ENCODE results near the gene CDKAL1. TPM values are rescaled to one million over a fixed set of nuclear protein-coding genes. Genes with fewer than 3 reads are reported as not detected.

The CDKAL1 gene
- total RNA-seq, 1 experiment from 2014 or later = 20.6 TPM

GRCh38 chr6:21102201-21102600 lies 567.9 kb downstream of the CDKAL1 start:
- POLR2A ChIA-PET = no interaction called here
- peaks cover 62% of the 10 kb centered on the region for H3K4me1 Mint-ChIP-seq

GRCh38 chr6:21102624-21103023 lies 568.4 kb downstream of the CDKAL1 start:
- Mint-ChIP-seq H3K36me3 (no peaks in the 10 kb centered on the region), H3K27me3 (ENCODE audit: low read depth) (no peaks in the 10 kb centered on the region), H3K4me1 (peaks cover 62% of the 10 kb centered on the region), H3K4me3 (no peak overlapping the region), H3K27ac (peak overlapping the region; percentile 2; the same call in 1 of the 2 replicates), H3K9me3 (no peaks in the 10 kb centered on the region)
- POLR2A ChIA-PET = no interaction called here
- CTCF ChIA-PET = no interaction called here
- DNase-seq (ENCODE audit: low spot score) (no peak), ATAC-seq (no peak)
- TF ChIP-seq TEAD1 (CRISPR knock-in tag; IDR thresholded peaks at IDR 0.05) = no peak

More at GRCh38 chr6:21102201-21102600, 567.9 kb downstream of the CDKAL1 start:
- H3K36me3 Mint-ChIP-seq = no peaks in the 10 kb centered on the region
- H3K9me3 Mint-ChIP-seq = no peaks in the 10 kb centered on the region
- peak overlapping the region; percentile 7; the same call in 1 of the 2 replicates for H3K27ac Mint-ChIP-seq
- ATAC-seq (peak; percentile 42), DNase-seq (ENCODE audit: low spot score) (no peak)
- H3K4me3 Mint-ChIP-seq = no peak overlapping the region
- CTCF ChIA-PET = no interaction called here
- H3K27me3 Mint-ChIP-seq (ENCODE audit: low read depth) = no peaks in the 10 kb centered on the region
- TF ChIP-seq NR2C2 (CRISPR knock-in tag; IDR thresholded peaks at IDR 0.05) = no peak

GRCh38 chr6:21103626-21104224 lies 569.5 kb downstream of the CDKAL1 start:
- CTCF ChIA-PET = no interaction called here
- no peak for ATAC-seq

GRCh38 chr6:21104288-21104687 lies 570.0 kb downstream of the CDKAL1 start:
- Mint-ChIP-seq H3K4me1 (peaks cover 50% of the 10 kb centered on the region), H3K27me3 (ENCODE audit: low read depth) (no peaks in the 10 kb centered on the region), H3K4me3 (no peak overlapping the region), H3K27ac (no peak overlapping the region), H3K36me3 (no peaks in the 10 kb centered on the region), H3K9me3 (no peaks in the 10 kb centered on the region)
- no peak for TF ChIP-seq ZNF263 (CRISPR knock-in tag; IDR thresholded peaks at IDR 0.05; ENCODE audit: low read depth)
- no peak for TF ChIP-seq CREB1 (CRISPR knock-in tag; IDR thresholded peaks at IDR 0.05)
- no peak for TF ChIP-seq TEAD4 (CRISPR knock-in tag; IDR thresholded peaks at IDR 0.05)
- no peak for TF ChIP-seq ZNF512 (CRISPR knock-in tag; IDR thresholded peaks at IDR 0.05; ENCODE audit: borderline replicate concordance)
- no peak for TF ChIP-seq ARID4B (CRISPR knock-in tag; IDR thresholded peaks at IDR 0.05; ENCODE audit: borderline replicate concordance)
- TF ChIP-seq ZMAT4 (CRISPR knock-in tag; IDR thresholded peaks at IDR 0.05) = no peak
- no peak for TF ChIP-seq TCF7 (CRISPR knock-in tag; IDR thresholded peaks at IDR 0.05; ENCODE audit: low read depth)
- no peak for TF ChIP-seq HMGA2 (CRISPR knock-in tag; IDR thresholded peaks at IDR 0.05)
- ChIA-PET CTCF (no interaction called here), POLR2A (no interaction called here)
- no peak for ATAC-seq
- no peak for DNase-seq (ENCODE audit: low spot score)

More at GRCh38 chr6:21103626-21104224, 569.5 kb downstream of the CDKAL1 start:
- H3K9me3 Mint-ChIP-seq = no peaks in the 10 kb centered on the region
- no peaks in the 10 kb centered on the region for H3K36me3 Mint-ChIP-seq
- no peak for DNase-seq (ENCODE audit: low spot score)
- POLR2A ChIA-PET = no interaction called here
- no peak for TF ChIP-seq ZBTB43 (CRISPR knock-in tag; IDR thresholded peaks at IDR 0.05)
- TF ChIP-seq GABPB1 (CRISPR knock-in tag; IDR thresholded peaks at IDR 0.05) = peak; percentile 92
- TF ChIP-seq USF2 (CRISPR knock-in tag; IDR thresholded peaks at IDR 0.05) = no peak
- peaks cover 52% of the 10 kb centered on the region for H3K4me1 Mint-ChIP-seq
- no peak overlapping the region for H3K27ac Mint-ChIP-seq
- H3K4me3 Mint-ChIP-seq = no peak overlapping the region
- H3K27me3 Mint-ChIP-seq (ENCODE audit: low read depth) = no peaks in the 10 kb centered on the region
